Endodermal cell (in vitro differentiated cells): ENCODE measurements around the gene KCNB1. TPM values are rescaled to one million over a fixed set of nuclear protein-coding genes. Genes with fewer than 3 reads are reported as not detected.

Source experiments
- DNase-seq: peaks from one replicate; pipeline ENCODE4 v3.0.0-alpha.2; 2017
- H3K27ac ChIP-seq: 2 replicates; pipeline ENCODE4 v1.5.1; 2013; ENCODE audit warnings: mild to moderate bottlenecking, low read depth, low read length, moderate library complexity
- H3K27me3 ChIP-seq: 2 replicates; pipeline ENCODE4 v1.6.1; 2013; ENCODE audit warnings: mild to moderate bottlenecking, low read length, moderate library complexity; ENCODE audit not compliant: insufficient read depth, control insufficient read depth, poor library complexity, severe bottlenecking
- H3K36me3 ChIP-seq: 2 replicates; pipeline ENCODE4 v1.7.0; 2013; ENCODE audit warnings: mild to moderate bottlenecking, low read length, moderate library complexity; ENCODE audit not compliant: control insufficient read depth, insufficient read depth
- H3K4me1 ChIP-seq: one replicate; pipeline ENCODE4 v1.7.0; 2013; ENCODE audit warnings: low read length; ENCODE audit not compliant: control insufficient read depth, insufficient read depth
- H3K4me3 ChIP-seq: 2 replicates; pipeline ENCODE4 v1.5.1; 2013; ENCODE audit warnings: mild to moderate bottlenecking, low read length, moderate library complexity
- H3K9ac ChIP-seq: 2 replicates; pipeline ENCODE4 v1.6.1; 2013; ENCODE audit warnings: mild to moderate bottlenecking, low read length, moderate library complexity; ENCODE audit not compliant: poor library complexity, severe bottlenecking; ENCODE audit errors: extremely low read depth
- H3K9me3 ChIP-seq: 2 replicates; pipeline ENCODE4 v1.6.1; 2013; ENCODE audit warnings: mild to moderate bottlenecking, low read length, moderate library complexity; ENCODE audit not compliant: control insufficient read depth
- H3K27ac Mint-ChIP-seq: 2 replicates; pipeline ENCODE4 v1.8.0; 2020; ENCODE audit warnings: mixed read lengths
- H3K27me3 Mint-ChIP-seq: 2 replicates; pipeline ENCODE4 v1.8.0; 2021; ENCODE audit warnings: mild to moderate bottlenecking, mixed read lengths; ENCODE audit not compliant: insufficient read depth
- H3K36me3 Mint-ChIP-seq: 2 replicates; pipeline ENCODE4 v1.8.0; 2020; ENCODE audit warnings: low read depth, mixed read lengths
- H3K4me1 Mint-ChIP-seq: 2 replicates; pipeline ENCODE4 v1.8.0; 2020; ENCODE audit warnings: mixed read lengths
- H3K4me3 Mint-ChIP-seq: 2 replicates; pipeline ENCODE4 v1.8.0; 2020; ENCODE audit warnings: mild to moderate bottlenecking, moderate library complexity, mixed read lengths
- H3K9me3 Mint-ChIP-seq: 2 replicates; pipeline ENCODE4 v1.8.0; 2020; ENCODE audit warnings: mild to moderate bottlenecking, mixed read lengths
- WGBS, 2 experiments: methylation state at CpG; one replicate each; pipeline versions ENCODE4 v1.1.5 to v1.1.7; 2013; ENCODE audit warnings: missing lambda C conversion rate in 2 of 2, mixed read lengths in 1 of 2; ENCODE audit not compliant: insufficient coverage in 1 of 2, insufficient read length in 1 of 2; 5-methylcytosine and 5-hydroxymethylcytosine counted together
- total RNA-seq, 2 donors: library from RNA; stranded (reverse); fragmentation: NEBNext Ultra II Directional in 1 of 2; extraction: Animal tissue kit (Norgen Biotek cat#: 25700) in 1 of 2; gene quantifications; 2 replicates in 1 of 2; 3 replicates in 1 of 2; pipeline ENCODE4 v1.2.1, GENCODE V29; 2021
- TF ChIP-seq, protein P1 (sequence below): fragments of 200-600 bp; sonication (generic); conservative IDR thresholded peaks from 2 replicates; pipeline ENCODE4 v1.5.0; 2021; ENCODE audit warnings: antibody characterized with exemption, mild to moderate bottlenecking

KCNB1 gene
- total RNA-seq, 2 donors from 2014 or later = 0.46 to 0.84 TPM

GRCh38 chr20:49510562-49511122 is 28.2 kb upstream of the KCNB1 start:
- Mint-ChIP-seq H3K9me3 (no peaks in the 10 kb centered on the region), H3K4me1 (peaks cover 8% of the 10 kb centered on the region), H3K4me3 (no peak overlapping the region), H3K27ac (no peak overlapping the region), H3K36me3 (no peaks in the 10 kb centered on the region), H3K27me3 (no peaks in the 10 kb centered on the region)
- 86 to 90% methylated on average over 10 to 12 of the region's 12 CpGs for WGBS, 2 experiments
- Histone ChIP-seq H3K9me3 (no peaks in the 10 kb centered on the region), H3K27ac (no peak overlapping the region), H3K4me3 (no peak overlapping the region), H3K36me3 (no peaks in the 10 kb centered on the region), H3K4me1 (peaks cover 8% of the 10 kb centered on the region), H3K27me3 (no peaks in the 10 kb centered on the region), H3K9ac (no peak overlapping the region)
- TF ChIP-seq, protein P1, sequence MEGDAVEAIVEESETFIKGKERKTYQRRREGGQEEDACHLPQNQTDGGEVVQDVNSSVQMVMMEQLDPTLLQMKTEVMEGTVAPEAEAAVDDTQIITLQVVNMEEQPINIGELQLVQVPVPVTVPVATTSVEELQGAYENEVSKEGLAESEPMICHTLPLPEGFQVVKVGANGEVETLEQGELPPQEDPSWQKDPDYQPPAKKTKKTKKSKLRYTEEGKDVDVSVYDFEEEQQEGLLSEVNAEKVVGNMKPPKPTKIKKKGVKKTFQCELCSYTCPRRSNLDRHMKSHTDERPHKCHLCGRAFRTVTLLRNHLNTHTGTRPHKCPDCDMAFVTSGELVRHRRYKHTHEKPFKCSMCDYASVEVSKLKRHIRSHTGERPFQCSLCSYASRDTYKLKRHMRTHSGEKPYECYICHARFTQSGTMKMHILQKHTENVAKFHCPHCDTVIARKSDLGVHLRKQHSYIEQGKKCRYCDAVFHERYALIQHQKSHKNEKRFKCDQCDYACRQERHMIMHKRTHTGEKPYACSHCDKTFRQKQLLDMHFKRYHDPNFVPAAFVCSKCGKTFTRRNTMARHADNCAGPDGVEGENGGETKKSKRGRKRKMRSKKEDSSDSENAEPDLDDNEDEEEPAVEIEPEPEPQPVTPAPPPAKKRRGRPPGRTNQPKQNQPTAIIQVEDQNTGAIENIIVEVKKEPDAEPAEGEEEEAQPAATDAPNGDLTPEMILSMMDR = no peak
- no peak for DNase-seq

DNA sequence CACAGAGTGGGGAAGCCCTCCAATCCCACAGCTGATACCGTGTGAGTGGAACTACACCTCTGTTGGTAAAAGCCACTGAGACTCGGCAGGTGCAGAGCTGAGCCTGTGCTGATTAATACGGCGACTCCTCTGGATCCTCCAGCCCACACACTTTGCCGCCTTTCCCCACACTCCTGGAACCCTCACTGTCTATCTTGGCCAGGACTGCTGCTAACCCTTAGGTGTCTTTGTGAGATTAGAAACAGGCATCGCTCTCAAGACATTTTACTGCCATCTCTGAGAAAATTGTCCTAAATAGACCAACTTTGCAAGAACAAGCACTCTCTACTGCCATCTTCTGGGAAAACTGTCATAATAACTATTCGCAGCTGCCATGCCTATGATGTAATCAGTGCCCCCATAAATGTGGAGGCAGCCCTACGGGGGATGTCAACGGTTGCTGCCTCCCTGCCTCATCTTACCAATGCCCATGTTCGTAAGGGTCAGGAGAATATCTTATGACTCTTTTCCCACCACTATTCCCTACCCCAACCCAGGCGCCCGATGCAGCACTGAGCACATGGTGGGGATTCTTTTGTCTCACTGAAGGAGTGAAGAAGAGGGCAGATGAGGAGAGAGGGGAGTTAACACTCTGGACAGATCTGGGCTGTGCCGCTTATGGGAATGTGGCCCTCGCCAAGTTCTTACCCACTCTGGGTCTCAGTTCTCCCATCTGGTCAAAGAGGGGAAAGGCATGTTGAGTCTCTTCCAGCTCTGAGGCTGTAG is 26.1 kb upstream of the KCNB1 start:
- Mint-ChIP-seq H3K36me3 (no peaks in the 10 kb centered on the region), H3K4me1 (peaks cover 8% of the 10 kb centered on the region), H3K27ac (peak overlapping the region; percentile 52), H3K4me3 (no peak overlapping the region), H3K27me3 (no peaks in the 10 kb centered on the region), H3K9me3 (no peaks in the 10 kb centered on the region)
- Histone ChIP-seq H3K4me3 (no peak overlapping the region), H3K9me3 (no peaks in the 10 kb centered on the region), H3K27ac (no peak overlapping the region), H3K4me1 (peaks cover 8% of the 10 kb centered on the region), H3K36me3 (no peaks in the 10 kb centered on the region), H3K27me3 (no peaks in the 10 kb centered on the region), H3K9ac (no peak overlapping the region)
- DNase-seq = peak; percentile 59
- 72 to 77% methylated on average over 10 to 14 of the region's 14 CpGs for WGBS, 2 experiments
- TF ChIP-seq, protein P1 = peak; percentile 79

DNA sequence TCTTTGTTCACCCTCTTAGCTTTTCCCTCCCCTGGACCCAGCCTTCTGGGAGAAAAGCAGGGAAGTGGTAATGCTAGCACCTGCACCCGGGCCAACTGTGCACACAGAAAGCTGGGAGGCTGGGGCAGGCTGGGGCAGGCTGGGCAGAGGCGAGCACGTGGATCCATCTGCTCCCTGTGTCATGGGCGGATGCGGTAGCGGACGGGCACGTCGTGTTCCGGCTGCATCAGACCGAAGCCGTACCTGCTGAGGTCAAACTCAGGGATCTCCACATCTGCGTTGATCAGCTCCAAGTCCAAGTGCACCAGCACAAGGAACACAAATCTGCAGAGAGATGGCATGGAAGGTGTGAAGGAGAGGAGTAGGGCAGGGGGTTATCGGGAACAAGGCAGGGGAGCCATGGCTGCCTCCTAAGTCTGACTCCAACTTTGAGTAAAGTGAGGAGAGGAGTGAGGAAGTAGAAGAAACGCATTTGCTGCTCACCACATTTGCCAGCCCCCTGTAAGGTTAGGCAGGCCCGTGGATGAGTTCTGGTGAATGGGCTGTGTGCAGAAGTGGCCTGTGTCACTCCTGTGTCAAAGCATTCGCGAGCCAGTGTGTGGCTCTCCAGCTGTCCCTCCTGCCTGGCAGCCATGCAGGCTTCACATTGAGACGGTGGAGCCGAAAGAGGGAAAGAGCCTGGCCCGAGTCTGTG is 25.4 kb upstream of the KCNB1 start:
- TF ChIP-seq, protein P1 = no peak
- Histone ChIP-seq H3K9ac (no peak overlapping the region), H3K27me3 (no peaks in the 10 kb centered on the region), H3K4me3 (no peak overlapping the region), H3K9me3 (no peaks in the 10 kb centered on the region), H3K27ac (no peak overlapping the region), H3K4me1 (peaks cover 8% of the 10 kb centered on the region), H3K36me3 (no peaks in the 10 kb centered on the region)
- WGBS, 2 experiments = 91 to 93% methylated on average over 20 to 21 of the region's 21 CpGs
- Mint-ChIP-seq H3K4me1 (peaks cover 12% of the 10 kb centered on the region), H3K27ac (no peak overlapping the region), H3K9me3 (no peaks in the 10 kb centered on the region), H3K36me3 (no peaks in the 10 kb centered on the region), H3K27me3 (no peaks in the 10 kb centered on the region), H3K4me3 (no peak overlapping the region)
- DNase-seq = no peak
